Renal pelvis (tissue), 4 donors: ENCODE results near the gene SDK1. TPM values are rescaled to one million over a fixed set of nuclear protein-coding genes. Genes with fewer than 3 reads are reported as not detected.

Experiments used
- DNase-seq: peaks from one replicate; pipeline ENCODE4 v3.0.0-alpha.2; 2013
- polyA plus RNA-seq, 3 donors: library from polyadenylated mRNA; unstranded; fragments of 120-200 nt; gene quantifications; one replicate each; pipeline ENCODE4 v1.2.1, GENCODE V29; 2013; ENCODE audit not compliant: insufficient read length in 3 of 3

SDK1 gene
- polyA plus RNA-seq, 3 donors = 7.5 to 8.9 (median 8.4) TPM

DNA sequence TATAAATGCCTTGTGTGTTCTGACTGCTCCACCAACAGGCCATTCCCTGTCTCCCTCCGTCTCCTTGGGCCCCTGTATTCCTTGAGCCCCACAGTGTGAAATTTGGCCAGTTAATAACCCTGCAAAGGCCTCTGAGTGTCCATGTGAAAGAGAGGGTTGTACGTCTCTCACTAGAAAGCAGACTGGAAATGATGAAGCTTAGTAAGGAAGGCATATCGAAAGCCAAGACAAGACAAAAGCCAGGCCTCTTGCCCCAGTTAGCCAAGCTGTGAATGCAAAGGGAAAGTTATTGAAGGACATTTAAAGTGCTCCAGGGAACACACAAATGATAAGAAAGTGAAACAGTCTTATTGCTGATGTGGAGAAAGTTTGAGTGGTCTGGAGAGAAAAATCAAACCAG, 680.2 kb downstream of the SDK1 start:
- no peak for DNase-seq

DNA sequence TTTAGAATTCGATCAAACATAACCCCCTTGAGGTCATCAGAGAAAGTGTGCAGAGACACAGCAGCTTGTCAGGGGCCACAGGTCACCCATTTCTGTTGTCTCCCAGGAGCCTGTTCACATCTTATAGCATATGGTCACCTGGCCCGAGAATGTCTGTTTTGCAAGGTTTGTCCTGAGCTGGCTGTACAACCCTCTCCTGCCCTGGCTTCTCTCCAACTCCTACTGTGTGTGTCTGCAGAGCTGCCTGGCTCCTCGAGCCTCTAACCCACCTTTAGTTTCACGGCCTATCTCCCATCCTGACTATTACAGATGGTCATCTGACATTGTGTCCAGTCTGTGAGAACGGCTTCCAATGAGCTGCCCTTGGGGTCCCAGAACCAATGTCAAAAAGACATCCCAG, 683.4 kb downstream of the SDK1 start:
- no peak for DNase-seq

DNA sequence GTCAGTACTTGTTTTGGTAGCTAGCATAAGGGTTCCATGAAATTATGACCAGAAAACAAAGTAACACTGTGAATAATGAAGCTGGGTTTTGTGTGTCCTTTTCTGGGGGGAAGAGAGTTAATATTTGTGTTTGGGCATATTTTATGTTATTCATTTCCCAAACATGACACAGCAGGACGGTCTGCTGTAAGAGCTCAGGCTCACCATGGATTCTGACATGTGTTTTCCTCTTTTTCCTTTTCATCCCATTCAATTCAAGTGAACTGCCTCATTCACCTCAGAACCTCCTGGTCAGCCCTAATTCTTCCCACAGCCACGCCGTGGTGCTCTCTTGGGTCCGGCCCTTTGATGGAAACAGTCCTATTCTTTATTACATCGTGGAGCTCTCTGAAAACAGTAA, 685.9 kb downstream of the SDK1 start:
- DNase-seq = no peak

DNA sequence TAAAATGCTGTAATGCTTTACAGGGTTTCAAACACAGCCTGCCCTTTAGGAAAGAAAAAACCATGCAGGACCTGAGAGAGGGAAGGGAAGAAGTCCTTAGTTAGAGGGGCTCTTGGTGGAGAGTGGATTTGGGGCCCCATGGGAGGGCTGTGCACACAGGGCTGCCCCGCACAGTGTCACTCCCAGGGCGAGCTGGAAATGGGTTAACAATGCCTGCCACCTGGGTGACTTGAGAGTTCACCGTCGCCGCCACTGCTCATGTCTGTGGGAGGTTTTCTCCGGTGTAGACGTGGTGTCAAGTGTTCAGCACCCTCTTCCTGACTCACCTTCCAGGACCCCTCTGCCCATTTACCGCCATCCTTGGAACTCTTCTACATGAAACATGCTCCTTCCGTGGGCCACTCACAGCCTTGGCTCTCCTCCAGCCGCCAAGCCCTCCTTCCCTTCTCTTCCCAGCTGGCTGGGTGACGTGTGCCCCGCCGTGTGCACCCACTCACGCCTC, 686.4 kb downstream of the SDK1 start:
- DNase-seq = no peak

DNA sequence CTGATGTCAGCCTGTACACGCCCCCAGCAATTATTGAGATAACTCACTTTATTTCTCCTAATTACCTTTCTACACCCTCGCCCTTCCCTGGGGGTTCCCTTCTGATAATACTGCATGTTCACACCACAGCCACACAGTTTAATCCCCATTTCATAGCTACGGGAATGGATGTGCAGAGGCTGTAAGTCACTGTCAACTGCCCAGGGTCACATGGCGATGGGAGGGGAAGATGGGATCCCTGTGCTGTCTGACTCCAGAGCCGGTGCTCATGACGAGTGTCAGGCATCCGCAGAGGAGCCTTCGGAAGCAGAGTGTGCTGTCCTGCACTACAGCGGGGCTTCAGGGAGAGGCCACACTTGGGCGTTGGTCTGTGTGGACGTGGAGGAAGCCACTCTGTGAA, 688.7 kb downstream of the SDK1 start:
- no peak for DNase-seq

DNA sequence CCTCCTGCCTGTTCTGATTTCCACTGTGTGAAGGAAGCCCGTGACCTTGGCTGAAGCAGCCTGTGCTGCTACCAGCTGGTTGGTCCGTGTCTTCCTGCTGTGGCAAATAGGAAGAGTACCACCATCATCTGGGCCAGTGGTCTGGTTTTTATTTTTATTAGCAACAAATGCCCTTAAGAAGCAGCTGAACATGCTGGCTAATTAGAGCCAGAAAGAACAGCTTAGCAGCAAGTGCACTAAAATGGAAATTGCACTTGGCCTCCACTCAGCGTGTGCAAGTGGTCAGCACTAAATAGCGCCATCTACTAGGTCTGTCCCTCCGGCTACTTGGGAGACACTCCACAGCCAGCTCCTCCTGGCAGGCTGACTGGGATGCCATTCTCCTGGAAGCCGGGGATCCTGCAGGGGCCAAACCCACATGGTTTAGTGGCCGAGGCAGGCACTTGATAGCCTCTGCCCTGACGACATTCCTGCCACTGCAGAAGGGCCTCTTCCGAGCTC, 690.7 kb downstream of the SDK1 start:
- no peak for DNase-seq

DNA sequence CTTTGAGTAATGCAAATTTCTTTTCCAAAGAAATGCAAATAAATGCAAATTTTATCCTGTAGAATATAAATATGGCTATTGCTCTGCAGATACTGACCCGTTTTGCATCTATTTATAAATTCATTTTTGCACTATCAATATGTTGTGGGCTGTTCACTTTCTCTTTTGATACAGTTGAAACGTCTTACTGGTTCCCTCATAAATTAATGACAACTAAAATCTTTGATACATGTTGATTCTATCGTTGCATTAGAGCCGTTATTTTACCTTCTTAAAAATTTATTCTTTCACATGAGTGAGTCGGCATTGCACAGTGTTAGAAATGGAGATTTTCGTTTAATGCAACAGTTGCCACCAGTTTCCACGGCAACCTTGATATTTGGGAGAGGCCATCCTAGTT, 691.8 kb downstream of the SDK1 start:
- DNase-seq = no peak

DNA sequence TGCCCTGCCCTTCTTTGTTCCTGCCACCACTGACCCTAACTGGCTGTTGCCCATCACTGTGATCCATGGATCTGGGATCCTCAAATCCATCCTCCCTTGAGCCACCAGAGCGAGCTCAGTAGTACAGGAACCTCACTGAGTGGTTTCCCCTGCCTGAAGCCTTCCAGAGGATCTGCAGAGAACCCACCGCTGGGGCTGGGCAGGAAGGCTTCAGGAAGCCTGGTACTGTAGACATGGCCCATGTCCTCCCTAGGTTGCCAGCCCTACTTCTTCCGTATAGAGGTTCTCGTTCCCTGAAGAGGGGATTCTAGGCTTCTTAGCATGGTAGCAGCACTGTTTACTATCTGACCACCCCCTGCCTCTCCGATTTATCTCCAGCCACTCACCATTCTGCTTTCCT, 693.7 kb downstream of the SDK1 start:
- no peak for DNase-seq

DNA sequence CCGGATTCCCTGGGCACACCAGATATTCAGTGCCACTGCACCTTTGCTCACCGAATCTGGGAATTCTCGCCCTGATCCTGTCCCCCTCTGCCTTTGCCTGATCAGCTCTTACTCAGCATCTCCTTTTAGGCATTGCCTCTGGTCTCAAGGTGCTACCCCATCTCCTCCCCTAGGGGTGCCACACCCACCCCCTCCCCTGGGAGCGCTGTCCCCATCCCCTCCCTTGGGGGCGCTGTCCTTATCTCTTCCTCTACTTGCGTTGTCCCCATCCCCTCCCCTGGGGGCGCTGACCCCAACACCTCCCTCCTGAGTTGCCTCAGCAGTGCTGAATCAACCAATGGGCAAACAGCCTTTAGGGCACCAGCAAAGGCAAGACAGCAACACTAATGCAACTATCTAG, 694.1 kb downstream of the SDK1 start:
- DNase-seq = no peak

DNA sequence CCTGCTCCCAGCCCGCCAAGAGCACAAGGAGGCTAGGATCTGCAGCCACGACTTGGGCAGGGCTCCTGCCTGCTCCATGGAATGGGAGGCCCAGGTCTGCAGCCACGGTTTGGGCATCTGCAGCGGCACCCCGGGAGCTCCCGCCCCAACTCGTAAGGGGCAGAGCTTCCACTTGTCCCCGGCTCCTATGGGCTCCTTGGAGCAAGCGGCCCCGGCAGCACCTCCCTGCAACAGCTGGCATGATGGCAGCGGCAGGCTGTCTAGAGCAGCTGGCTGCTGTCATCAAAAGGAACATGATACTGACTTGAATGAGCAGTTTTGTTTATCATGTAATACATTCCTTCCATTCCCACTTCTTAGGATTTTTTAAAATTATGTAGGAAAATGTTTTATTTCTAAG, 697.0 kb downstream of the SDK1 start:
- DNase-seq = no peak

DNA sequence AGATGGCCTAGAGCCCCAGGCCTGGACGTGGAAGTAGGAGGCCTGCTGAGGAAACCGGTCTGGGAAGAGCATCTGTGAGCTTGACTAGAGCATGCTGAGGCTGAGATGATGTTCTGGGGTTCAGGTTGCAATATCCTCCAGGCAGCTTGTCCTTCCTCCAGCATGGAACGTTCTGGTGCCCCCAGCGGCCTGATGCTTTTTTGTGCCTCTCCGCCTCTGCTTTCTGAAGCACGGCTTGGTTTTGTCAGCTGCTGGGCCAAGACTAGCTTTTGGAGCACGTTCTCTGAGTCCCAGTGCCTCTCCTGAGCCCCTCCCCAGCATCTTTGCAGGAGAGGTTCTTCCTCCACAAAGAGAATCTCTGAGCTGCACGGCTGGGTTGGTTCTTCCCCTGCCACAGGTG, 699.1 kb downstream of the SDK1 start:
- DNase-seq = no peak

DNA sequence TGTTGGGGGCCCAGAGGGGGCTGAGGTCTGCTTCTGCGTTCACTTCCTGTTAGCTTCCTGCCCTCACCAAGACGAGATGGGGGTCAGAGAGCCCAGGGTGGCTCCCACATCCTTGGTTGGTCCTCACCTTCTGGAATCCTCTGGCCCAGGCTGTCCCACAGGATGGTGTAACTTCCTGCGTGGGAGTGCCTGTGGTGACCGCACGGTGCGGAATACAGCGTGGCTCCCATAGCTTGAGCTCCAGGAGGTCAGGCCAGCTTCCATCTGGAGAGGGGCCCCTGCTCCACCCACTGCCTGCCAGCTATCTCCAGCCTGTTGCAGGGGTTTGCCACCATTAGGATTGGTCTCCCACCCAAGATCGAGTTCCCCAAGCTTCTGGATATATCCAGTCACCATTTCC, 699.9 kb downstream of the SDK1 start:
- DNase-seq = no peak

DNA sequence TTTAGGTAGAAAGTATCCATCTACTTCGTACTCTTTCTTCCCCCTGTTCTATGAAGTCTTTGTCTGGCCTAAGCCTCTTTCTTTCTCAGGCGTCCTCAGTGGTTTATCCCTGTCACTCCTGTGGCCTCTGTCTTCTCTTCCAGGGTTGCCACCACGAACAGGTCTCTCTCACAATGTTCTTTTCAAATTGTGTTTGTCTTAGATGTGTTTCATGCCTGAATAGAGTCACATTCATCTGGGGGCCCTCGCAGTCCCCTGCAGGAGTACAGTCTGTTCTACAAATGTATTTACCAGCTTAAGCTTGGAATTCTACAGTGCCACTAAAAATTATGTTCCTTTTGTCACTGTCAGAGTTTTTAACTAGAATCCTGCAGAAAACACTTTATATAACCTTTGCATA, 700.7 kb downstream of the SDK1 start:
- no peak for DNase-seq

DNA sequence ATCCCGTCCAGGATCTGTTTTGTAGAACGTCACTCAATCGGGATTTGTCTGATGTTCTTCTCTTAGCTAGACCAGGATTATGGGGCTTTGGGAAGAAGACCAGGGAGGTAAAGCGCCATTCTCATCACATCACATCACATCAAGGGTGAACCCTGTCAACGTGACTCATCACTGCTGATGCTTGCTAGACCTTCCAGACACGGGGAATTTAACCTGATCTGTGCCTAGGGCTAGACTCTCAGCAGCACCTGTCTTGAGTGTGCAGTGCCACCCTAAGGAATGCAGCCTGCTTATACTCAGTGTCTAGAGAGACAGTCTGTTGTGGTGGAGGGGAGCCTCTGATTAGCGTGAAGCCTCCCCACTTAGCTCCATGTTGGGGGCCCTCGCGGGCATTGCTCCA, 702.5 kb downstream of the SDK1 start:
- no peak for DNase-seq

DNA sequence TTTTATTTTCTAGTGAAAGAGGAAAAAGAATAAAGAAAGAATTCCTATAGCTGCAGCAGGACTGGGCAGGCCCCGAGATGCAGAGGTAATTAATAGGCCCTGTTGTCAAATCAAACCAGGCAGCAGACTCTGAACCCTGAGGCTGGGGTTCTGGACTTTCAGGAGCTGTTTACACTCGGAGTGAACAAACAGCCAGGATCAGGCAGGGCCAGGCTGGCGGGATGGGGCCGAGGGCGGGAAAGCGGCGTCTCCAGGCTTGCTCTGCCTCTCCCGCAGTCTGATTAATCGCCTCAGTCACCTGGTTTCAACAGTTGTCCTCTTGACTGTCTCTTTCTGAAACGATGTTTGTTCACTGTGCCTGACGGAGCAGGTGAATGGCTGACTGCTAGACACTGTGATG, 705.6 kb downstream of the SDK1 start:
- DNase-seq = no peak

DNA sequence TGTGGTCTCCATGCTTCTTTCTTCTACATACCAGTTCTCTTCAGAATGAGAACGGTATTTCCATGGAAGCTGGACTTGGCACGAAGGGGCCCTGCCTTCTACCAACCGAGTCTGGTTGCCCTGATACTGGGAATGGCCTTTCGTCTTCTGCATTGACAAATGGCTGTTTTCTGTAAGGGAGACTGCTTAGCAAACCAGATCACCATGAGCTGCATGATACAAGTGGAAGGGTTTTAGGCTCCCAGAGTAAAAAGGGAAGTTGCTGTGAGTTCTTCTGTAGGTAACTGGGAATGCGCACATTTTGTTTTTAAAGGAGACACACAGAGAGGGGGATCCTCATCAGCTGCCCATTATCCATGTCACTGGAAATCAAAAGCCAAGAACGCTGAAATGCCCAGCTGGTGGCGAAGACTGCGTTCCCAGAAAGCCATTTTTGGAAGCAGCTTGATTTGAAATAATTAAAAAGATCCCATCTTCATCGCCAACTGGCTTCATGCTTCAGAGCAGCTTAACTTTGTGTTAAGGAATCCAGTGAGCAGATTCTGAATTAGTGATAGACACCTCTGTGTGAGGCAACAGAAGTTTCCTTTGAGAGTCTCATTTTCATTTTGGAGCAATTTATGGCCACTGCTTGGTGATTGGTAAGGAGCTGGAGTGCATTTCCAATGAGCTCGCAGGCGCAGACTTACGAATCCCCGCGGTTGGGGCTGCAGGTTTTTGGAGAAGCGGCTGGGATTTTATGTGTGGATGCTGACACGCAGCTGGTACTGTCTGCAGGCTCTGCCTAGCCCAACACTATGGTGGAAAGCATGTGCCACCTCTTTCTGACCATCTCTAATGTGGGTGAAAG, 708.4 kb downstream of the SDK1 start:
- no peak for DNase-seq

DNA sequence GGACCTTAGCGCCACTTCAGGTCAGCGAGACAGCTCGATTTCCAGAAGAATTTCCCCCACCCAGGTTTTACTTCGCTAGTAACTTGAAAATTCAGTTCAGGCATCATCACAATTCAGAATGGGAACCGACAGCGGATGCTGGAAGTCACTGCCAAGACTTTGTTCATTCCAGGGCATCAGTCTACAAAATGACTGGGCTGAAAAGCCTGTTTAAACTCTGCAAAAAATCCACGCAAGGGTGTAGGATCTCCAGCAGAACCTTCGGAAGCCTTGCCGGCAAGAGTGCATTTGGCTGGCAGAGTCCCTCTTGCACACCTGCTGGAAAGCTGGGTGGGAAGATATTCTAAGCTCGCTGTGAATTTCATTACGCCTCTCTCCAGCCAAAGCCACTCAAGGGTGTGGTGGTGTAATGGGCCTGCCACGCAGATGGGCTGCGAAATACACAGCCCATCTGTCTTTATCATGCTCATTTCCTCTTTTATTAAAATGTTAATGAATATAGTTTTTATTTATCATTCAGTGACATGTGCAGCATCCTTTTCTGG, 709.1 kb downstream of the SDK1 start:
- DNase-seq = no peak

DNA sequence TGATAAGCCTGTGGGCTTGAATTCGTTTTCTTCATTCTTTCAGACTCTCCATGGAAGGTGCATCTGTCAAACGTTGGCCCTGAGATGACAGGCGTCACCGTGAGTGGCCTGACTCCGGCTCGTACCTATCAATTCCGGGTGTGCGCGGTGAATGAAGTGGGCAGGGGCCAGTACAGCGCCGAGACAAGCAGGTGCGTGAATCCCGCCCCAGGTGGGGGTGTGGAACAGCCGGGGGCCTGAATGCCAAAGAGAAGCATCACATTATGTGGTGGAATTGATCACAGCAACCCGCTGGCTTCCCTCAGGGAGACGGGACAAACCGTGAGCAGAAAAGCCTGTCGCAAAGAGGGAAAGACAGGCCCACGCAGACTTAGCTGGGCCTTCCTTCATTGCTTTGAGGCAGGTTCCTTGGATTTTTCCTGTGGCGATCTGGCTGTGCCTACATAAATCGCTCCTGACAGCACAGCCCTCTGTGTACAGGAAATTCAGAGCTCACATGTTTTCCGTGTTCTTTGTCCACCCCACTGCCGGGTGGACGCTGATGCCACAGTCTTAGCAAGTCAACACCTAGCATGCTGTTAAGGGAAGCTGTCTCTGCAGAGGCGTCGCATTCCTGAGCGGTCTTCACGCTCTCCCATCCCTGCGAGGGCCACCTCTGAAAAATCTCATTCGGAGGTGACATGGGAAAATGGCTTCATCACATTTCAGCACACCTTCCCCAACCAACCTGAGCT, 710.0 kb downstream of the SDK1 start:
- no peak for DNase-seq

DNA sequence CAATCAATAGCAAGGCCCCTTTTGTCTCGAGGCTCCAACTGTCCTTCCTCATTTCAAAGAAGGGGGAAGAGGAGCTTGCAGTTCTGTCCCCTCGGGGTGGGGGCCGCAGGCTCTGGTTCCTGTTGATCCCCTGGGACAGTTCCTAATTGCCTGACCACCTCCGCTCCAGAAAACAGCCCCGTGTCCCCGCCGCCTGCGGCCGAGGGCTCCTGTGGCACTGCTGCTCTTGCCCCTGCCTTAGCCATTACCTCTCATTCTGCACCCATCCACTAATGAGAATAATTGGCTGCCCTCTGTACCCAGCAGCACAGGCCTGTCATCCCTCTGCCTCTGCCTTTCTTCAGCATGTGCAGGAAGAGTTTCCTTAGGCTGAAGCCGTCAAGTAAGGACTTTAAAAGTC, 712.7 kb downstream of the SDK1 start:
- no peak for DNase-seq

DNA sequence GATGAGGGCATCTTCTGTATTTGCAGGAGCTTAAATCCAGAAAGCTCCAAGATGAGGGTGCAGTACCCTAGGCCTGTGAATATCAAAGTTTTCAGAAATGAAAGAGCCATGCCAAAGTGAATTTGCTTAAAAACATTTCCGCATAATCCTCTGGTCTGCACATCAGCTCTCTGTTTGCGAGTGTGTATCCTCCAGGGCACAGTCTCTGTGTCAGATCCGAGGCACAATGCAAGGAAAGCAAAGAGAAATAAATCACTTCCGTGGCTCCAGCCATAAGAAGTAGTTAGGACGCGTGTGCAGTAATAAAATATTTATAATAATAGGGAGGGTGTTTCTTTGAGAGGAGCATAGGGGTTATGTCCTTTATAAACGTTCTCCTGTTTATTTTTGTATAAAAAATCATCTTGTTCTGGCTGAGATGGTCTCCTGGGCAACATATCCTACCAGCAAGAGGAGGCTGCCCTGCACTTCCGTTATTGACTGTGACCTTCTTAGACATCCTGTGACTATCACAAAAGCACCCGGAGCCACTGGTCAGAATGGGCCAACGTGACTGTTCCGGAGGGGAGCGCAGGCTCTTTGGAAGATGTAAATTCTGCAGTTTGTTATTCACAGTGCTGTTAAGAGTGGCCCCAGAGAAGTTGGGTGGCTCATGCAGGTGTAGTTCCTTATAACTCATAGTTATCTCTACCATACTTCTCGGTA, 713.4 kb downstream of the SDK1 start:
- no peak for DNase-seq

DNA sequence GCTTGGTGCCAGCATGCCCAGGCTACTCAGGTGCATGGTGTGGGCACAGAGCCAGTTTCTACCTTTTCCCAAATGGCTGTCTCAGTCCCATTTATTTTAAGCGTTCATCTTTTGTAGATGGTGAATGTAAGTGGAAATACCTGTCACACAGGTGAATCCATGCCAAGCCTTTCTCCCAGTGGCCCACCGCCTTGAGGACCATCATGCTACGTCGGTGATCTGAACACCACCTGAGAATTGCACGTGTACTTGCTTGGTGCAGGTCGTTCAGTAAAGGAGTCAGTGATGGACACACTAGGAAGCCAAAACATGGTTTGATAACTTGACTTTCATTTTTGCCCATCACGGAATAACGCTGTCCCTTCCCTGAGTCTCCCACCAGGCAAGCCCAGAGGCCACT, 714.3 kb downstream of the SDK1 start:
- DNase-seq = no peak

DNA sequence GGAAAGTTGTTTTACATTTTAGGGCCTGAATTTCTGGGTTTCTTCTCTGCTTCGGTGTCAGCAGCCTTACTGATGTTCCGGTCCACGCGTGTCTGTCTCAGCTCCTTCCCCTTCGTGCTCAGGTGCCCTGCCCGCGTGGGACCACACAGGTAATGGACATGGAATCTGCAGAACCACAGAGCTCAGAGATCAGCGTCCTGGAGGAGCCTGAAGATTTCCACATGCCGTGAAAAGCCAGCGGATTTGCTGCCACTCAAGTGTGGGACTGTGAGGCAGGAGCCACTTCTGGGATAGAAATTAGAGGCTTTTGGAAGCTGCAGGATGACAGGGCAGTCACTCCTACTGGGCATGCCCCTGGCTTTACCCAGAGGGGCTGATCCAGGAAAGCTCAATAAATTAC, 714.9 kb downstream of the SDK1 start:
- DNase-seq = no peak
